GM23248 (cell line): ENCODE data around the gene SNX22. TPM values are rescaled to one million over a fixed set of nuclear protein-coding genes. Genes with fewer than 3 reads are reported as not detected.

Source experiments
- DNase-seq: peaks from one replicate; pipeline ENCODE4 v3.0.0-alpha.2; 2015
- H2AFZ ChIP-seq: fragments of 200-600 bp; sonication (generic); 2 replicates; pipeline ENCODE4 v1.6.1; 2016; ENCODE audit warnings: antibody characterized with exemption
- H3F3A ChIP-seq: fragments of 200-600 bp; sonication (generic); 2 replicates; pipeline ENCODE4 v1.6.1; 2016; ENCODE audit warnings: mild to moderate bottlenecking, antibody characterized with exemption, mixed run types; ENCODE audit not compliant: insufficient read depth
- H3K27ac ChIP-seq: fragments of 200-600 bp; sonication (generic); 2 replicates; pipeline ENCODE4 v1.5.1; 2016; ENCODE audit warnings: mild to moderate bottlenecking
- H3K27me3 ChIP-seq: fragments of 200-600 bp; sonication (generic); replicated peaks from 2 replicates; pipeline ENCODE4 v1.6.1; 2016; ENCODE audit warnings: mild to moderate bottlenecking; ENCODE audit not compliant: insufficient read depth
- H3K36me3 ChIP-seq: fragments of 200-600 bp; sonication (generic); 2 replicates; pipeline ENCODE4 v1.6.1; 2016; ENCODE audit warnings: low read depth, mild to moderate bottlenecking
- H3K4me1 ChIP-seq: fragments of 200-600 bp; sonication (generic); 2 replicates; pipeline ENCODE4 v1.6.1; 2016; ENCODE audit warnings: mild to moderate bottlenecking; ENCODE audit not compliant: insufficient read depth
- H3K4me2 ChIP-seq: fragments of 200-600 bp; sonication (generic); one replicate; pipeline ENCODE4 v1.6.1; 2016; ENCODE audit warnings: mild to moderate bottlenecking; ENCODE audit not compliant: unreplicated experiment
- H3K4me3 ChIP-seq: fragments of 200-600 bp; sonication (generic); 2 replicates; pipeline ENCODE4 v1.5.1; 2016; ENCODE audit warnings: mild to moderate bottlenecking
- H3K79me2 ChIP-seq: fragments of 200-600 bp; sonication (generic); 2 replicates; pipeline ENCODE4 v1.6.1; 2016; ENCODE audit warnings: mild to moderate bottlenecking; ENCODE audit not compliant: insufficient read depth
- H3K9ac ChIP-seq: fragments of 200-600 bp; sonication (generic); 2 replicates; pipeline ENCODE4 v1.6.1; 2016; ENCODE audit warnings: mild to moderate bottlenecking
- H3K9me2 ChIP-seq: fragments of 200-600 bp; sonication (generic); 2 replicates; pipeline ENCODE4 v1.6.1; 2016; ENCODE audit warnings: mixed run types, mild to moderate bottlenecking, moderate library complexity; ENCODE audit not compliant: insufficient read depth
- H3K9me3 ChIP-seq: fragments of 200-600 bp; sonication (generic); one replicate; pipeline ENCODE4 v1.6.1; 2017; ENCODE audit warnings: low read depth
- H4K20me1 ChIP-seq: fragments of 200-600 bp; sonication (generic); 2 replicates; pipeline ENCODE4 v1.6.0; 2016; ENCODE audit not compliant: insufficient read depth
- EZH2 ChIP-seq: fragments of 200-600 bp; sonication (generic); IDR thresholded peaks from 2 replicates; pipeline ENCODE4 v1.6.1; 2018; ENCODE audit warnings: antibody characterized with exemption, mild to moderate bottlenecking; ENCODE audit not compliant: insufficient read depth, poor library complexity, severe bottlenecking
- EZH2phosphoT487 ChIP-seq: fragments of 200-600 bp; sonication (generic); IDR thresholded peaks from 2 replicates; pipeline ENCODE4 v1.6.1; 2018; ENCODE audit warnings: antibody characterized with exemption, moderate library complexity, mild to moderate bottlenecking, low read depth; ENCODE audit not compliant: insufficient read depth
- WGBS, 2 experiments: methylation state at CpG; one replicate each; pipeline ENCODE4 v1.1.6; 2015 to 2017; ENCODE audit warnings: low lambda C conversion rate in 2 of 2, low coverage in 1 of 2; ENCODE audit errors: missing lambda C conversion rate in 2 of 2; 5-methylcytosine and 5-hydroxymethylcytosine counted together
- in situ Hi-C: fragments of 300-500 bp; cut with MboI; formaldehyde crosslinking; loops from 2 replicates; pipeline ENCODE4 v1.15.0; 2020
- polyA plus RNA-seq: library from polyadenylated mRNA; unstranded; fragments of >200 nt; fragmentation: Nextera tagmentation; extraction: Ambion mirVana; gene quantifications from 2 replicates; pipeline ENCODE4 v1.2.1, GENCODE V29; 2016
- total RNA-seq: library from RNA; depleted of rRNA; stranded (reverse); fragments of >200 nt; shearing (Covaris generic); gene quantifications from 2 replicates; pipeline ENCODE4 v1.2.3, GENCODE V29; 2014

Gene SNX22
- total and polyA plus RNA-seq, 2 experiments from 2014 or later = 0.66 TPM; not detected in 1

DNA sequence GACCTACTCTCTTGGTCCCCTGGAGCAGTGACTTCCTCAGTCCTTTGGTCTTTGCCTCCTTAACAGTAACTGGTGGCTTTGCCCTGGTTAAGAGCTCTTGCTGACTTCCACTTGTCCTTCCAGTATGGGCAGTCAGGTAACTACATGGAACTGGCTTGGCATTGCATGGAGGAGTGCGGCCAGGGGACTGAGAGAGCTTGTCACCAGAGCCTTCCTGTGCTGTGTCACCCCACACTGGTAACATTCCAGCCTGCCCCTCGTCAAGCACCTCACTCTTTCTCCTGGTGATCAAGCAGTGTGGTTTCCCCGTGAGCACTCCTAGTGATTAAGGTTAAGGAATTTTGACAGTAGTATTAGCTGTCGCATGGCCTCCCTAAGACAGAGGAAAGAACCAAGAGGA, 19.3 kb upstream of the SNX22 start:
- H3K9me2 ChIP-seq = no peaks in the 10 kb centered on the region
- WGBS, 2 experiments = 95% methylated on average over 4 of the region's 4 CpGs
- H4K20me1 ChIP-seq = no peaks in the 10 kb centered on the region
- no peaks in the 10 kb centered on the region for H3K4me1 ChIP-seq
- H3K4me3 ChIP-seq = no peak overlapping the region
- peaks cover 62% of the 10 kb centered on the region for H3K36me3 ChIP-seq
- H3K9ac ChIP-seq = no peak overlapping the region
- TF ChIP-seq EZH2 (no peak), EZH2phosphoT487 (no peak)
- no peaks in the 10 kb centered on the region for H3K27me3 ChIP-seq
- no peak overlapping the region for H3K27ac ChIP-seq
- no peaks in the 10 kb centered on the region for H3K79me2 ChIP-seq
- H3K9me3 ChIP-seq = no peaks in the 10 kb centered on the region
- DNase-seq = no peak
- no peaks in the 10 kb centered on the region for H3F3A ChIP-seq
- no peak overlapping the region for H2AFZ ChIP-seq
- in situ Hi-C loops = no loop called here
- H3K4me2 ChIP-seq = no peak overlapping the region

DNA sequence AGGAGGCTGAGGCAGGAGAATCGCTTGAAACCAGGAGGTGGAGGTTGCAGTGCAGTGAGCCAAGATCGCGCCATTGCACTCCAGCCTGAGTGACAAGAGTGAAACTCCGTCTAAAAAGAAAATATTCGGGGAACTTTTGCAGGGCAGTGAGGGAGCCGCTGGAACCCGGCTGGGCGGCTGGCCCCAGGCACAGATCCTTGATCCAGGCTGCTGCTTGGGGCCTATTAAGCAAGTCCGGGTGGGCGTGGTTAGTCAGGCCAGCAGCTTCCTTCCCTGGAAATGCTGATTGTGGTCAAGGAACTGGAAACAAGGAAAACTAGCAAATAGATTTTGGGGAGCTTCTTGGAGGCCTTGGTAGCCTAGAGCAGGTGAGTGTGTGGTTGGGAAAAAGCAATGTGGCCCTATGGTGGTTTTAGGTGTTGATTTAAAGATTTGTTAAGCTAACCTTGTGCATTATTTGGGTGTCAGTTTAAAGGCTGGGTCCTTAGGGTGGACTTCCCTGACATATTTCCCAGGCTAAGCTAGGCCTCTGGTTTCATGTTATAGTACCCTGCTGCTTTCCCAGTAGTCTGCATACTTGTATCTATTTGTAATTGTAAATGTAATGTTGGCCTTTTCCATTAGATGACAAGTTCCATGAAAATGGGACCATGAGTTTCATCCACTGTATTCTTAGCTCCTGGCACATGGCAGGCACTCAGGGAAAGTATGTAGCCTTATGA, 17.7 kb upstream of the SNX22 start:
- Histone ChIP-seq H3K79me2 (no peaks in the 10 kb centered on the region), H3K4me1 (no peaks in the 10 kb centered on the region), H3K9me2 (no peaks in the 10 kb centered on the region), H3K27me3 (no peaks in the 10 kb centered on the region), H3K9ac (no peak overlapping the region), H4K20me1 (no peaks in the 10 kb centered on the region), H3K27ac (no peak overlapping the region), H3K9me3 (no peaks in the 10 kb centered on the region), H3K36me3 (peaks cover 59% of the 10 kb centered on the region), H2AFZ (no peak overlapping the region), H3F3A (no peaks in the 10 kb centered on the region), H3K4me3 (no peak overlapping the region), H3K4me2 (no peak overlapping the region)
- peak; percentile 30 for DNase-seq
- 80 to 84% methylated on average over 10 of the region's 10 CpGs for WGBS, 2 experiments
- TF ChIP-seq EZH2phosphoT487 = no peak
- TF ChIP-seq EZH2 = no peak
- in situ Hi-C loops = no loop called here

GRCh38 chr15:64134345-64134829, 17.1 kb upstream of the SNX22 start:
- no peak overlapping the region for H3K4me3 ChIP-seq
- H3K4me1 ChIP-seq = no peaks in the 10 kb centered on the region
- TF ChIP-seq EZH2phosphoT487 (no peak), EZH2 (no peak)
- no peaks in the 10 kb centered on the region for H3K9me2 ChIP-seq
- DNase-seq = no peak
- H3F3A ChIP-seq = no peaks in the 10 kb centered on the region
- peaks cover 54% of the 10 kb centered on the region for H3K36me3 ChIP-seq
- no peaks in the 10 kb centered on the region for H3K79me2 ChIP-seq
- no peak overlapping the region for H3K4me2 ChIP-seq
- H3K9ac ChIP-seq = no peak overlapping the region
- H3K9me3 ChIP-seq = no peaks in the 10 kb centered on the region
- in situ Hi-C loops = no loop called here
- H4K20me1 ChIP-seq = no peaks in the 10 kb centered on the region
- H2AFZ ChIP-seq = no peak overlapping the region
- H3K27ac ChIP-seq = no peak overlapping the region
- no peaks in the 10 kb centered on the region for H3K27me3 ChIP-seq
- 85 to 89% methylated on average over 8 to 9 of the region's 9 CpGs for WGBS, 2 experiments

DNA sequence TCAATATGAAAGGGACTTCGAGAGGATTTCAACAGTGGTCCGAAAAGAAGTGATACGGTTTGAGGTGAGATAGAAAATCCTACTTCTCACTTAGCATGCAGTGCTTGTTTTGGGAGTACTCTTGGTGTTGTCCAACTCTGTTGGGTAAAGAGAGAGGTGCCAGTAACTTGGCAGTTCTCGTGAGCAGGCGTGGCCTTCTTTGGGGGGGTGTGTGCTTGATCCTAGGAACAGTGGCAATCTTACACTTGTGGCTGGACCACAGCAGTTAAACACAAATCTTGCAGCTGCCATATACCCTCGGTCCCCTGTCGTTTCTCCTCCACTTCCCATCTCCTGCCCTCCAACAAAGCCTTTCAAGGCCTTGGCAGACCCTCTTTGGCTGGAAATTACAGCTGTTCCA, 15.2 kb upstream of the SNX22 start:
- Histone ChIP-seq H3K4me2 (no peak overlapping the region), H3K9ac (no peak overlapping the region), H3K36me3 (peaks cover 39% of the 10 kb centered on the region), H3K79me2 (no peaks in the 10 kb centered on the region), H2AFZ (no peak overlapping the region), H3K27ac (no peak overlapping the region), H3K4me3 (no peak overlapping the region), H3K27me3 (no peaks in the 10 kb centered on the region), H3F3A (no peaks in the 10 kb centered on the region), H3K9me3 (no peaks in the 10 kb centered on the region), H3K9me2 (no peaks in the 10 kb centered on the region), H3K4me1 (no peaks in the 10 kb centered on the region), H4K20me1 (no peaks in the 10 kb centered on the region)
- in situ Hi-C loops = no loop called here
- 87 to 91% methylated on average over 7 of the region's 7 CpGs for WGBS, 2 experiments
- no peak for TF ChIP-seq EZH2phosphoT487
- no peak for TF ChIP-seq EZH2
- DNase-seq = no peak
